ENCODE data around the gene PAQR4.

PAQR4 gene

GRCh38 chr16:2966043-2966807 is 2.9 kb upstream of the PAQR4 start:
- TF ChIP-seq CTCF (conservative IDR thresholded peaks at IDR 0.05; ENCODE audit: control insufficient read depth, insufficient read depth, low read depth, low read length): no peak
- DNase-seq (ENCODE audit: low read depth): no peak
- no peak overlapping the region for H3K4me3 ChIP-seq (ENCODE audit: control insufficient read depth, low read depth, low read length)

GRCh38 chr16:2966808-2967191 is 2.3 kb upstream of the PAQR4 start:
- H3K4me3 ChIP-seq (ENCODE audit: control insufficient read depth, low read depth, low read length): no peak overlapping the region
- TF ChIP-seq CTCF (conservative IDR thresholded peaks at IDR 0.05; ENCODE audit: control insufficient read depth, insufficient read depth, low read depth, low read length): no peak
- no peak for DNase-seq (ENCODE audit: low read depth)

- no peak for TF ChIP-seq CTCF (conservative IDR thresholded peaks at IDR 0.05; ENCODE audit: control insufficient read depth, insufficient read depth, low read depth, low read length)
- no peak for DNase-seq (ENCODE audit: low read depth)
- H3K4me3 ChIP-seq (ENCODE audit: control insufficient read depth, low read depth, low read length): no peak overlapping the region
These were observed 1.9 kb upstream of the PAQR4 start for GRCh38 chr16:2967211-2967631.

GRCh38 chr16:2967721-2968161 is 1.4 kb upstream of the PAQR4 start:
- H3K4me3 ChIP-seq (ENCODE audit: control insufficient read depth, low read depth, low read length): no peak overlapping the region
- no peak for TF ChIP-seq CTCF (conservative IDR thresholded peaks at IDR 0.05; ENCODE audit: control insufficient read depth, insufficient read depth, low read depth, low read length)
- DNase-seq (ENCODE audit: low read depth): no peak

- no peak for TF ChIP-seq CTCF (conservative IDR thresholded peaks at IDR 0.05; ENCODE audit: control insufficient read depth, insufficient read depth, low read depth, low read length)
- no peak overlapping the region for H3K4me3 ChIP-seq (ENCODE audit: control insufficient read depth, low read depth, low read length)
- DNase-seq (ENCODE audit: low read depth): no peak
These were observed 795 bp upstream of the PAQR4 start for GRCh38 chr16:2968368-2968737.

- peak overlapping the region; percentile 57 for H3K4me3 ChIP-seq (ENCODE audit: control insufficient read depth, low read depth, low read length)
- TF ChIP-seq CTCF (conservative IDR thresholded peaks at IDR 0.05; ENCODE audit: control insufficient read depth, insufficient read depth, low read depth, low read length): peak; percentile 33
- peak; percentile 60 for DNase-seq (ENCODE audit: low read depth)
These were observed 685 bp downstream of the PAQR4 start for GRCh38 chr16:2969545-2970521.
